LNCAP (cell line): ENCODE measurements around the gene ETS1.
A peak's percentile ranks its signal among the peaks of the same experiment; 100 is the strongest.

ENCODE experiments used
- TF ChIP-seq, protein P1 (sequence below): fragments of 450-650 bp; IDR thresholded peaks from 2 replicates; pipeline ENCODE4 v1.5.1; 2017; ENCODE audit warnings: mild to moderate bottlenecking

The ETS1 gene

DNA sequence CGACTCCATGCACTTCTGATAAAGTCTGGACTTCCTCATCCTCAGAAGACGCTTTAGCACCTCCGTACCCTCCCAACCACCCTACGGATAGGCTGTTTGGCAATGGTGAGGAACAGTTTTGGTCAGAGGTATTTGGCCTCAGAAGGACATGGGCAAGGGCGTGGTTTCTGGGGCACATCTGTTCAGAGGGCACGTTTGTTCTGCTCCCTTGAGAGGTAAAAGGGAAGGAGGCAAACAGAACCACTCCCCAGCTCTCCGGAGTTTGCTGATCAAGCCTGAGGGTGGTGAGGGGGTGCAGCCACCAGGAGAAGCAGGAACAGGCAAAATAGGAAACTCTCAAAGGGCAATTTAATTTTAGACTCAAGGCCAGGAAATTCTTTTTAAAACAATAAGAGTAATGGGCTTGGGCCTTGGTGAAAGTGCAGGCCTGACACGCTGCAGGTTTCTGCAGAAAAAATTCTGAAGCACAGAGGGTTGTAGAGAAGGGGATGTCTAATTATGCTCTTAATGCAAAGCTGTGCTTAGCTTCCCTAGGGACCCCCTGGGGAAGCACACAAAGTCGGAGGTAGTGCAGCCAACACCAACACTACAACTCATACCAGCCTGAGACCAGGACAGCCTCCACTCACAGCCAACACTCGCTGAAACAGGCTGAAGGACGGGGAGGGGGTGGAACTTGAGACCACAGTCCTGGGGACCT is 23.3 kb downstream of the ETS1 start:
- TF ChIP-seq, protein P1, sequence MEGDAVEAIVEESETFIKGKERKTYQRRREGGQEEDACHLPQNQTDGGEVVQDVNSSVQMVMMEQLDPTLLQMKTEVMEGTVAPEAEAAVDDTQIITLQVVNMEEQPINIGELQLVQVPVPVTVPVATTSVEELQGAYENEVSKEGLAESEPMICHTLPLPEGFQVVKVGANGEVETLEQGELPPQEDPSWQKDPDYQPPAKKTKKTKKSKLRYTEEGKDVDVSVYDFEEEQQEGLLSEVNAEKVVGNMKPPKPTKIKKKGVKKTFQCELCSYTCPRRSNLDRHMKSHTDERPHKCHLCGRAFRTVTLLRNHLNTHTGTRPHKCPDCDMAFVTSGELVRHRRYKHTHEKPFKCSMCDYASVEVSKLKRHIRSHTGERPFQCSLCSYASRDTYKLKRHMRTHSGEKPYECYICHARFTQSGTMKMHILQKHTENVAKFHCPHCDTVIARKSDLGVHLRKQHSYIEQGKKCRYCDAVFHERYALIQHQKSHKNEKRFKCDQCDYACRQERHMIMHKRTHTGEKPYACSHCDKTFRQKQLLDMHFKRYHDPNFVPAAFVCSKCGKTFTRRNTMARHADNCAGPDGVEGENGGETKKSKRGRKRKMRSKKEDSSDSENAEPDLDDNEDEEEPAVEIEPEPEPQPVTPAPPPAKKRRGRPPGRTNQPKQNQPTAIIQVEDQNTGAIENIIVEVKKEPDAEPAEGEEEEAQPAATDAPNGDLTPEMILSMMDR = no peak

DNA sequence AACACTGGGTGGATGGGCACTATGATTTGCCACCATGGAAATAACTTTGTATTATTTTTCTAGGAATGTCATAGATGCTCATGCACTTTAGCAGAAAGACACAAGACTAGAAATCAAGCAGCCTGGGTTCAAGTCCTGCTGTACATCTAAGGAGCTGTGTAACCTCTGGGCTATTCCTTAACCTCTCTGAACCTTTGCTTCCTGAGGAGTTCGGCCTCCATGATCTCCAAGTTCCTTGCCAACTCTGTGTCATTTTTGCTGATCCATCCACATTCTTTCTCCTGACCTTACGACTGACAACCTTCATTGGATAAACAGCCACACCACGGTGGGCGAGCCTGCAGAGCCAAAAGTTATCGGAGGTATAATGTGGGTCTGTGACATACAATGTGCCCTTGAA is 24.1 kb downstream of the ETS1 start:
- TF ChIP-seq, protein P1 = no peak

DNA sequence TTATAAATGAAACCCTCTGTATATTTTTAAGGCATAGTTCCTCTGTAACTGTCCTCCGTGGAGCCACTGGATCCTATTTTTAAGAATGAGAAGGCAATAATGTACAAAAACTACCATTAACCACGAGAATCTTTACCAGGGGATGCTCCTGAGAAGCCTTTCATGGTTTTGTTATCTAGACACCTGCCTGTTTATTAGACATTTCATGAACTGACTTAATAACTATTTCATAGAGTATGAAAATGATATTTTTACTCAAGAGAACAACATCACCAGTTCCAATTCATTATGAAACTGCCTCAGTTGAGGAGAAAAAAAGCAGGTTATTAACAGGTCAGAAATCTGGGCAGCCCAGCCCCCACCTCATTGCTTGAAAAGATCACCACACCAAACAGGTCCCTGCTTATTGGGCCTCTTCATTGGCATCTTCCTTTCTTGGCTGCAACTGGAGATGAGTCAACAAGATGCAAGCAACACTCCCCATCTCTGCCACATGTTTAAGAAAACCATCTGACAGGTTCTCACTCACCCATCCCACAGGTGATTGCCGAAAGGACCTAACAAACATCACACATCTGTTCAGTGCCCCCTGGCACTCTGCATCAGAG is 27.8 kb downstream of the ETS1 start:
- TF ChIP-seq, protein P1 = no peak

DNA sequence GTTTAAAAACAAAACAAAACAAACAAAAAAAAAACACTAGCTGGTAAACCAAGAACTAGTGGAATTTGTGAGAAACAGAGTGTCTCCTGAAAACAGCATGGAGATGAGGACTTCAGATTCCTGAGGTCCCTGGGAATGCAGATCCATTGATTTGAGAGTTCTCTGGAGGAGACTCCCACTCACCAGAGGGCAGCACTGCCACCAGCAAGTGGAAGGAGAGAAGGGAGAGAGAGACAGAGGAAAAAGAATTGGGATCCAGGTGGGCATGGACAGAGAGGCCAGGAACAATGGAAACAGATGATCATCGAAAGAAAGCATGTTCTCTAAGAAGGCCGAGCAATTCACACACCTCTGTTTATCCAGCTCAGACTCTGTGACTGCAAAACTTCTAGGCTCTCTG is 31.8 kb downstream of the ETS1 start:
- TF ChIP-seq, protein P1 = peak; percentile 47

DNA sequence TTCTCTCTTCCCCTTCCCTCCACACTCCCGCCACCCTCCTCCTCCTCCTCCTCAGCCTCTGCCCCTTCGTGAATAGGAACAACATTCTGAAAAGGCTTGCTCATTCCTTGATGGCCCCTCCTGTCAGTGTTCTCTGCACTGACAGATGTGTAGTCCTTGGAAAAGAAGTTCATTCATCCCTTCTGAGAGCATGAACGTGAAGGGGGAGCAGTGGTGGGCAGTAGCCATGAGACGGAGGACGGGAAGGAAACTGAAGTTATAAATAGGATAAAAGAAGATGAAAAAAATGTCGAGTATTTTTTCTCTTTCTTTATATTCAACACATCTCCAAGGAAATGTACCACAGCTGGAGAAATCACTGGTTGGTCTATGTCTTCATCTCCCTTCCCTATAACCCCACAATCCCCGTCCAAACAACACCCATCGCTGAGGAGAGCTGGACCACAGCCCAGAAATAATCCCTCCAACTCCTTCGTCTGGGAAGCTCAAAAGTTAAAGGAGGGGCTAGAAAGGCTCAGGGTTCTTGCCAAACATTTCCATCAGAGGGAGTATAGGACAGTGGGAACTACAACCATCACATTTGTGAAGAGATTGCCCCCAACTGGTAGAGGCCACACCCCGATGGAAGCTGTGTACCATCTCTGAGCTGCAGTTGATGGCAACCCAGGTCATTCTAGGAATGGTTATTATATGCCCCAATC is 33.5 kb downstream of the ETS1 start:
- TF ChIP-seq, protein P1 = no peak

DNA sequence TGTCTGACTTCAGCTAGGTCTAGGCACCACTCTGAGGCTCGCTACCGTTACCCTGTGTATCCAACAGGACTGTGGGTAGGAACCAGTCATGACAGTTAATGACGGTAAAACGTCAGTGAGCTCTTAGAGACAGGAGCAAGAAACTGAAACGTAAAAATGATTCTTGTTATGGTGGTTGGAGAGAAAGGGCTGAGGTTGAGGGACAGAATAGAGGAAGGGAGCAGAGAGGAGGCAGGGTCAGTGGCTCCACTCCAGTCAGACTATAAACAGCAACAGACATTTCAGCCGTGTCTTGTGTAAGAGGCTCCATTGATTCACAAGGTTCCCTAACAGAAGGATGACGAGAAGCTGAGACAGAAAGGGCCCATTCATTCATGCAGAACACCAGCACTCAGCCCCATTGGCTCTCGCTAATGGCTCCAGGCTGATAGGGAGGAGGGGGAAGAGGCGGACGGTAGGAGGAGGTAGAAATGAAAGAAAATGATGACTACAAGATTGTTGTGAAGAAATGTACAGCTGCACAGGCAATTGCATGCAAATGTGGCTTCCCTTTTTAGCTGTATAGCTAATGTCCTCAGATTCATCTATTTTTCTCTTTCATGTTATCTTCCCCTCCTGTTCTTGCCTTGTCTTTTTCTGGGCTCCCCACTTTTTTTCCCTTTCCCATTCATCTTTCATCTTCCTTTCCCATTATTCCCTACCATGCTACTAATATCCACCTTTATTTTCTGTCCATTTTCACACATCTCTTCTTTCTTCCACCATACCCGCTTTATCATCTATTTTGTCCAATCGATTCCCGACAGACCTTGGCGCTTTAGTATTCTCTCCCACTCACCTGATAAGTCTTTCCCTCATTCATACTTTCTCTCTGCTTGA is 34.3 kb downstream of the ETS1 start:
- TF ChIP-seq, protein P1 = no peak
